ENCODE results near the gene ADH4.
"Not testable (repeated sequence)": the region's sequence is repeated elsewhere in the genome, so short reads cannot be mapped to it uniquely, and the experiment has no call there.

DNA sequence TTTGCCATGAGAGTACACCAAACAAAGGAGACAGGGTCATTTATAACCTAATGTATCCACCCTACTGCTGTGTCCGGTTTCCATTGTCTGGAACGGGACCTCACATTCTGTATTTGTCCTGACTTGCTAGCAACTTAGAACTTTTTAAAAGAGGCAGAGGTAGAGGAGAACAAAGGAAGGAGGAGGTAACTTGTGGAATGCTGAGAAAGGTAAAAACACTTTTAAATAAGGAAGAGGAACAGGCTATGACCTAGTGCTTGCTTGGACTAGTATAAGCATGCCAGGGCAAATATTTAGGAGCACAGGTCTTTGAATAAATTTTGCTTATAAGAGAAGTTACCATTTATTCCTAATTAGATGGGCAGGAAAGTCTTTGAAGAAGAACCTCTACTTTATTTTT lies 52.3 kb downstream of the ADH4 start:
- not testable (repeated sequence) for TF ChIP-seq ESRRG (CRISPR knock-in tag; IDR thresholded peaks at IDR 0.05); ZFP30 (CRISPR knock-in tag; IDR thresholded peaks at IDR 0.05); BACH2 (CRISPR knock-in tag; IDR thresholded peaks at IDR 0.05; ENCODE audit: borderline replicate concordance); SNAI2 (CRISPR knock-in tag; IDR thresholded peaks at IDR 0.05); ZFP3 (CRISPR knock-in tag; IDR thresholded peaks at IDR 0.05); RARB (CRISPR knock-in tag; IDR thresholded peaks at IDR 0.05); TOX (CRISPR knock-in tag; IDR thresholded peaks at IDR 0.05; ENCODE audit: borderline replicate concordance); ZNF70 (CRISPR knock-in tag; IDR thresholded peaks at IDR 0.05); ZC3H10 (CRISPR knock-in tag; IDR thresholded peaks at IDR 0.05); TCF4 (CRISPR knock-in tag; IDR thresholded peaks at IDR 0.05; ENCODE audit: borderline replicate concordance)
- TF ChIP-seq, protein P1, sequence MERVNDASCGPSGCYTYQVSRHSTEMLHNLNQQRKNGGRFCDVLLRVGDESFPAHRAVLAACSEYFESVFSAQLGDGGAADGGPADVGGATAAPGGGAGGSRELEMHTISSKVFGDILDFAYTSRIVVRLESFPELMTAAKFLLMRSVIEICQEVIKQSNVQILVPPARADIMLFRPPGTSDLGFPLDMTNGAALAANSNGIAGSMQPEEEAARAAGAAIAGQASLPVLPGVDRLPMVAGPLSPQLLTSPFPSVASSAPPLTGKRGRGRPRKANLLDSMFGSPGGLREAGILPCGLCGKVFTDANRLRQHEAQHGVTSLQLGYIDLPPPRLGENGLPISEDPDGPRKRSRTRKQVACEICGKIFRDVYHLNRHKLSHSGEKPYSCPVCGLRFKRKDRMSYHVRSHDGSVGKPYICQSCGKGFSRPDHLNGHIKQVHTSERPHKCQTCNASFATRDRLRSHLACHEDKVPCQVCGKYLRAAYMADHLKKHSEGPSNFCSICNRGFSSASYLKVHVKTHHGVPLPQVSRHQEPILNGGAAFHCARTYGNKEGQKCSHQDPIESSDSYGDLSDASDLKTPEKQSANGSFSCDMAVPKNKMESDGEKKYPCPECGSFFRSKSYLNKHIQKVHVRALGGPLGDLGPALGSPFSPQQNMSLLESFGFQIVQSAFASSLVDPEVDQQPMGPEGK (CRISPR knock-in tag; IDR thresholded peaks at IDR 0.05; ENCODE audit: borderline replicate concordance) = not testable (repeated sequence)
- TF ChIP-seq, protein P2, sequence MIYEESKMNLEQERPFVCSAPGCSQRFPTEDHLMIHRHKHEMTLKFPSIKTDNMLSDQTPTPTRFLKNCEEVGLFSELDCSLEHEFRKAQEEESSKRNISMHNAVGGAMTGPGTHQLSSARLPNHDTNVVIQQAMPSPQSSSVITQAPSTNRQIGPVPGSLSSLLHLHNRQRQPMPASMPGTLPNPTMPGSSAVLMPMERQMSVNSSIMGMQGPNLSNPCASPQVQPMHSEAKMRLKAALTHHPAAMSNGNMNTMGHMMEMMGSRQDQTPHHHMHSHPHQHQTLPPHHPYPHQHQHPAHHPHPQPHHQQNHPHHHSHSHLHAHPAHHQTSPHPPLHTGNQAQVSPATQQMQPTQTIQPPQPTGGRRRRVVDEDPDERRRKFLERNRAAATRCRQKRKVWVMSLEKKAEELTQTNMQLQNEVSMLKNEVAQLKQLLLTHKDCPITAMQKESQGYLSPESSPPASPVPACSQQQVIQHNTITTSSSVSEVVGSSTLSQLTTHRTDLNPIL (CRISPR knock-in tag; IDR thresholded peaks at IDR 0.05; ENCODE audit: low read depth) = not testable (repeated sequence)
- TF ChIP-seq, protein P3, sequence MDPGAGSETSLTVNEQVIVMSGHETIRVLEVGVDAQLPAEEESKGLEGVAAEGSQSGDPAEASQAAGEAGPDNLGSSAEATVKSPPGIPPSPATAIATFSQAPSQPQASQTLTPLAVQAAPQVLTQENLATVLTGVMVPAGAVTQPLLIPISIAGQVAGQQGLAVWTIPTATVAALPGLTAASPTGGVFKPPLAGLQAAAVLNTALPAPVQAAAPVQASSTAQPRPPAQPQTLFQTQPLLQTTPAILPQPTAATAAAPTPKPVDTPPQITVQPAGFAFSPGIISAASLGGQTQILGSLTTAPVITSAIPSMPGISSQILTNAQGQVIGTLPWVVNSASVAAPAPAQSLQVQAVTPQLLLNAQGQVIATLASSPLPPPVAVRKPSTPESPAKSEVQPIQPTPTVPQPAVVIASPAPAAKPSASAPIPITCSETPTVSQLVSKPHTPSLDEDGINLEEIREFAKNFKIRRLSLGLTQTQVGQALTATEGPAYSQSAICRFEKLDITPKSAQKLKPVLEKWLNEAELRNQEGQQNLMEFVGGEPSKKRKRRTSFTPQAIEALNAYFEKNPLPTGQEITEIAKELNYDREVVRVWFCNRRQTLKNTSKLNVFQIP (CRISPR knock-in tag; IDR thresholded peaks at IDR 0.05; ENCODE audit: borderline replicate concordance, low read depth) = not testable (repeated sequence)
- TF ChIP-seq, protein P4, sequence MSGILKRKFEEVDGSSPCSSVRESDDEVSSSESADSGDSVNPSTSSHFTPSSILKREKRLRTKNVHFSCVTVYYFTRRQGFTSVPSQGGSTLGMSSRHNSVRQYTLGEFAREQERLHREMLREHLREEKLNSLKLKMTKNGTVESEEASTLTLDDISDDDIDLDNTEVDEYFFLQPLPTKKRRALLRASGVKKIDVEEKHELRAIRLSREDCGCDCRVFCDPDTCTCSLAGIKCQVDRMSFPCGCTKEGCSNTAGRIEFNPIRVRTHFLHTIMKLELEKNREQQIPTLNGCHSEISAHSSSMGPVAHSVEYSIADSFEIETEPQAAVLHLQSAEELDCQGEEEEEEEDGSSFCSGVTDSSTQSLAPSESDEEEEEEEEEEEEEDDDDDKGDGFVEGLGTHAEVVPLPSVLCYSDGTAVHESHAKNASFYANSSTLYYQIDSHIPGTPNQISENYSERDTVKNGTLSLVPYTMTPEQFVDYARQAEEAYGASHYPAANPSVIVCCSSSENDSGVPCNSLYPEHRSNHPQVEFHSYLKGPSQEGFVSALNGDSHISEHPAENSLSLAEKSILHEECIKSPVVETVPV (CRISPR knock-in tag; IDR thresholded peaks at IDR 0.05) = not testable (repeated sequence)

Data from SK-N-SH treated with all-trans-retinoic acid at 6 μM for 48 hours (cell line).